HepG2 (cell line): Measurements from ENCODE around the gene BCL6. TPM values are rescaled to one million over a fixed set of nuclear protein-coding genes. Genes with fewer than 3 reads are reported as not detected.
A peak's percentile ranks its signal among the peaks of the same experiment; 100 is the strongest.

Source experiments
- AHDC1 ChIP-seq: sonication (generic); formaldehyde crosslinking; IDR thresholded peaks from 2 replicates; pipeline ENCODE4 v1.5.1; 2020; ENCODE audit warnings: mild to moderate bottlenecking, missing genetic modification reagents, borderline replicate concordance
- CREB3 ChIP-seq: sonication (generic); formaldehyde crosslinking; IDR thresholded peaks from 2 replicates; pipeline ENCODE4 v1.5.0; 2020; ENCODE audit warnings: missing genetic modification reagents
- ELF1 ChIP-seq: sonication (generic); formaldehyde crosslinking; IDR thresholded peaks from 2 replicates; pipeline ENCODE4 v1.4.0; 2020; ENCODE audit warnings: missing genetic modification reagents
- MZF1 ChIP-seq: sonication (generic); formaldehyde crosslinking; IDR thresholded peaks from 2 replicates; pipeline ENCODE4 v1.8.1; 2023; ENCODE audit warnings: mild to moderate bottlenecking, missing genetic modification reagents, borderline replicate concordance
- NCOR1 ChIP-seq: fragments of 200-600 bp; sonication (generic); IDR thresholded peaks from 2 replicates; pipeline ENCODE4 v1.7.0; 2017; ENCODE audit warnings: antibody characterized with exemption, low read length, borderline replicate concordance
- NFATC3 ChIP-seq: sonication (generic); formaldehyde crosslinking; IDR thresholded peaks from 2 replicates; pipeline ENCODE4 v1.5.1; 2020; ENCODE audit warnings: mild to moderate bottlenecking, missing genetic modification reagents
- PTBP1 ChIP-seq: fragments of 200-400 bp; formaldehyde crosslinking; IDR thresholded peaks from 2 replicates; pipeline ENCODE4 v1.6.1; 2018; ENCODE audit warnings: low read length, low read depth; ENCODE audit not compliant: poor library complexity, severe bottlenecking
- RFX5 ChIP-seq: IDR thresholded peaks from 2 replicates; pipeline ENCODE4 v1.6.1; 2011; ENCODE audit warnings: low read depth, low read length, improper control_type of control experiment
- SALL1 ChIP-seq: sonication (generic); formaldehyde crosslinking; IDR thresholded peaks from 2 replicates; pipeline ENCODE4 v1.8.0; 2022; ENCODE audit warnings: mild to moderate bottlenecking, missing genetic modification reagents
- SP4 ChIP-seq: sonication (generic); formaldehyde crosslinking; IDR thresholded peaks from 2 replicates; pipeline ENCODE4 v1.8.1; 2023; ENCODE audit warnings: mild to moderate bottlenecking, missing genetic modification reagents
- TOPORS ChIP-seq: sonication (generic); formaldehyde crosslinking; IDR thresholded peaks from 2 replicates; pipeline ENCODE4 v1.8.0; 2023; ENCODE audit warnings: mild to moderate bottlenecking, missing genetic modification reagents
- XRCC5 ChIP-seq: fragments of 200-400 bp; formaldehyde crosslinking; optimal IDR thresholded peaks from 2 replicates; pipeline ENCODE3; 2017; ENCODE audit warnings: mild to moderate bottlenecking, low read length
- ZGPAT ChIP-seq: IDR thresholded peaks from 2 replicates; pipeline ENCODE4 v1.6.1; 2016; ENCODE audit warnings: mild to moderate bottlenecking
- ZNF550 ChIP-seq: sonication (generic); formaldehyde crosslinking; IDR thresholded peaks from 2 replicates; pipeline ENCODE4 v1.4.0; 2020; ENCODE audit warnings: mild to moderate bottlenecking, missing genetic modification reagents, borderline replicate concordance
- ZNF557 ChIP-seq: sonication (generic); formaldehyde crosslinking; IDR thresholded peaks from 2 replicates; pipeline ENCODE4 v1.4.0; 2020; ENCODE audit warnings: missing genetic modification reagents
- ZNF678 ChIP-seq: sonication (generic); formaldehyde crosslinking; IDR thresholded peaks from 2 replicates; pipeline ENCODE4 v1.4.0; 2020; ENCODE audit warnings: mild to moderate bottlenecking, missing genetic modification reagents
- ZNF788 ChIP-seq: sonication (generic); formaldehyde crosslinking; IDR thresholded peaks from 2 replicates; pipeline ENCODE4 v1.5.0; 2020; ENCODE audit warnings: mild to moderate bottlenecking, missing genetic modification reagents, borderline replicate concordance
- ZNF816 ChIP-seq: sonication (generic); formaldehyde crosslinking; IDR thresholded peaks from 2 replicates; pipeline ENCODE4 v1.8.0; 2022; ENCODE audit warnings: missing genetic modification reagents, mild to moderate bottlenecking, borderline replicate concordance
- ZSCAN25 ChIP-seq: sonication (generic); formaldehyde crosslinking; IDR thresholded peaks from 2 replicates; pipeline ENCODE4 v1.8.0; 2022; ENCODE audit warnings: mild to moderate bottlenecking, missing genetic modification reagents
- polyA plus RNA-seq, 8 experiments: library from polyadenylated mRNA; depleted of rRNA in 3 of 8; stranded (reverse) in 7 of 8; unstranded in 1 of 8; fragments of >200 nt; fragmentation: Illumina TruSeq in 4 of 8; extraction: Trizol in 4 of 8; gene quantifications; 2 replicates each; pipeline versions ENCODE4 v1.2.1 to v1.2.3, GENCODE V29; 2011 to 2016; ENCODE audit warnings: low read depth in 4 of 8, missing spikeins in 1 of 8, mixed read lengths in 1 of 8; ENCODE audit not compliant: insufficient read depth in 1 of 8
- total RNA-seq, 5 experiments: library from RNA; depleted of rRNA; stranded (reverse); fragments of >200 nt; fragmentation: Illumina TruSeq; extraction: Trizol; gene quantifications; 2 replicates each; pipeline ENCODE4 v1.2.3, GENCODE V29; 2016; ENCODE audit warnings: low read depth in 1 of 5
- TF ChIP-seq, protein P1 (sequence below): sonication (generic); formaldehyde crosslinking; IDR thresholded peaks from 2 replicates; pipeline ENCODE4 v1.4.0; 2020; ENCODE audit warnings: mild to moderate bottlenecking, low read depth, missing genetic modification reagents
- TF ChIP-seq, protein P2 (sequence below): sonication (generic); formaldehyde crosslinking; conservative IDR thresholded peaks from 2 replicates; pipeline ENCODE4 v1.4.0; 2020; ENCODE audit warnings: missing genetic modification reagents

BCL6 gene
- total and polyA plus RNA-seq, 2 of the 13 experiments (the other 11 are each of a cell fraction or from before 2014, with no cell fraction given) = 21.2 to 53.7 TPM

GRCh38 chr3:187762792-187763191, 17.5 kb upstream of the BCL6 start (continued):
- no peak for TF ChIP-seq CREB3 (CRISPR knock-in tag)
- no peak for TF ChIP-seq NCOR1
- peak; percentile 38; the same call in 1 of the 2 replicates for TF ChIP-seq SALL1 (CRISPR knock-in tag)
- TF ChIP-seq TOPORS (CRISPR knock-in tag) = no peak
- no peak for TF ChIP-seq ZNF557 (CRISPR knock-in tag)
- no peak for TF ChIP-seq ZNF678 (CRISPR knock-in tag)
- TF ChIP-seq ELF1 (CRISPR knock-in tag) = no peak
- TF ChIP-seq, protein P1, sequence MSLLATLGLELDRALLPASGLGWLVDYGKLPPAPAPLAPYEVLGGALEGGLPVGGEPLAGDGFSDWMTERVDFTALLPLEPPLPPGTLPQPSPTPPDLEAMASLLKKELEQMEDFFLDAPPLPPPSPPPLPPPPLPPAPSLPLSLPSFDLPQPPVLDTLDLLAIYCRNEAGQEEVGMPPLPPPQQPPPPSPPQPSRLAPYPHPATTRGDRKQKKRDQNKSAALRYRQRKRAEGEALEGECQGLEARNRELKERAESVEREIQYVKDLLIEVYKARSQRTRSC (CRISPR knock-in tag) = no peak
- TF ChIP-seq ZGPAT (CRISPR knock-in tag) = no peak
- TF ChIP-seq XRCC5 = no peak
- no peak for TF ChIP-seq RFX5
- no peak for TF ChIP-seq SP4 (CRISPR knock-in tag)
- peak; percentile 46; the same call in 1 of the 2 replicates for TF ChIP-seq AHDC1 (CRISPR knock-in tag)
- no peak for TF ChIP-seq MZF1 (CRISPR knock-in tag)
- no peak for TF ChIP-seq ZSCAN25 (CRISPR knock-in tag)
- TF ChIP-seq ZNF788 (CRISPR knock-in tag) = no peak
- no peak for TF ChIP-seq ZNF550 (CRISPR knock-in tag)
- TF ChIP-seq NFATC3 (CRISPR knock-in tag) = no peak
- TF ChIP-seq, protein P2, sequence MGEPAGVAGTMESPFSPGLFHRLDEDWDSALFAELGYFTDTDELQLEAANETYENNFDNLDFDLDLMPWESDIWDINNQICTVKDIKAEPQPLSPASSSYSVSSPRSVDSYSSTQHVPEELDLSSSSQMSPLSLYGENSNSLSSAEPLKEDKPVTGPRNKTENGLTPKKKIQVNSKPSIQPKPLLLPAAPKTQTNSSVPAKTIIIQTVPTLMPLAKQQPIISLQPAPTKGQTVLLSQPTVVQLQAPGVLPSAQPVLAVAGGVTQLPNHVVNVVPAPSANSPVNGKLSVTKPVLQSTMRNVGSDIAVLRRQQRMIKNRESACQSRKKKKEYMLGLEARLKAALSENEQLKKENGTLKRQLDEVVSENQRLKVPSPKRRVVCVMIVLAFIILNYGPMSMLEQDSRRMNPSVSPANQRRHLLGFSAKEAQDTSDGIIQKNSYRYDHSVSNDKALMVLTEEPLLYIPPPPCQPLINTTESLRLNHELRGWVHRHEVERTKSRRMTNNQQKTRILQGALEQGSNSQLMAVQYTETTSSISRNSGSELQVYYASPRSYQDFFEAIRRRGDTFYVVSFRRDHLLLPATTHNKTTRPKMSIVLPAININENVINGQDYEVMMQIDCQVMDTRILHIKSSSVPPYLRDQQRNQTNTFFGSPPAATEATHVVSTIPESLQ = no peak
- TF ChIP-seq PTBP1 = no peak
- no peak for TF ChIP-seq ZNF816 (CRISPR knock-in tag)
